ENCODE results near the gene HOMER2. TPM values are rescaled to one million over a fixed set of nuclear protein-coding genes. Genes with fewer than 3 reads are reported as not detected.

Gene HOMER2
- total RNA-seq, 1 experiment from 2014 or later = 11.1 TPM

GRCh38 chr15:82858932-82859331 lies 93.6 kb downstream of the HOMER2 start:
- DNase-seq (ENCODE audit: low read depth) = no peak

- no peak for DNase-seq (ENCODE audit: low read depth)
Measured at GRCh38 chr15:82856397-82857170, 95.9 kb downstream of the HOMER2 start.

- DNase-seq (ENCODE audit: low read depth) = no peak
Measured at GRCh38 chr15:82855286-82856100, 97.0 kb downstream of the HOMER2 start.

GRCh38 chr15:82854554-82854953 lies 98.0 kb downstream of the HOMER2 start:
- DNase-seq (ENCODE audit: low read depth) = no peak

GRCh38 chr15:82852941-82853561 lies 99.5 kb downstream of the HOMER2 start:
- peak; percentile 28 for DNase-seq (ENCODE audit: low read depth)

GRCh38 chr15:82851981-82852511 lies 100.5 kb downstream of the HOMER2 start:
- peak; percentile 41 for DNase-seq (ENCODE audit: low read depth)

- DNase-seq (ENCODE audit: low read depth) = no peak
Measured at GRCh38 chr15:82851306-82851850, 101.1 kb downstream of the HOMER2 start.

GRCh38 chr15:82850731-82851130 lies 101.8 kb downstream of the HOMER2 start:
- no peak for DNase-seq (ENCODE audit: low read depth)

GRCh38 chr15:82849556-82850512 lies 102.7 kb downstream of the HOMER2 start:
- peak; percentile 83 for DNase-seq (ENCODE audit: low read depth)

- no peak for DNase-seq (ENCODE audit: low read depth)
Measured at GRCh38 chr15:82848241-82848993, 104.1 kb downstream of the HOMER2 start.

GRCh38 chr15:82847703-82848102 lies 104.8 kb downstream of the HOMER2 start:
- DNase-seq (ENCODE audit: low read depth) = peak; percentile 27

- DNase-seq (ENCODE audit: low read depth) = no peak
Measured at GRCh38 chr15:82846621-82847020, 105.9 kb downstream of the HOMER2 start.

GRCh38 chr15:82845686-82846085 lies 106.8 kb downstream of the HOMER2 start:
- DNase-seq (ENCODE audit: low read depth) = no peak

- DNase-seq (ENCODE audit: low read depth) = no peak
Measured at GRCh38 chr15:82843566-82843965, 109.0 kb downstream of the HOMER2 start.

GRCh38 chr15:82840166-82840565 lies 112.4 kb downstream of the HOMER2 start:
- no peak for DNase-seq (ENCODE audit: low read depth)

GRCh38 chr15:82839136-82839535 lies 113.4 kb downstream of the HOMER2 start:
- DNase-seq (ENCODE audit: low read depth) = no peak

- DNase-seq (ENCODE audit: low read depth) = no peak
Measured at GRCh38 chr15:82838096-82838735, 114.3 kb downstream of the HOMER2 start.

- DNase-seq (ENCODE audit: low read depth) = no peak
Measured at GRCh38 chr15:82835391-82835917, 117.1 kb downstream of the HOMER2 start.

- DNase-seq (ENCODE audit: low read depth) = no peak
Measured at GRCh38 chr15:82833362-82833682, 119.2 kb downstream of the HOMER2 start.
